K562 (cell line): Measurements from ENCODE around the gene CCT8L2.
"Not testable (repeated sequence)": the region's sequence is repeated elsewhere in the genome, so short reads cannot be mapped to it uniquely, and the experiment has no call there.

Experiments
- MYC ChIP-seq, 2 experiments: fragments of 250-450 bp in 1 of 2; sonication (Bioruptor Pico) in 1 of 2; IDR thresholded peaks; 2 replicates each; pipeline versions ENCODE4 v1.5.1 to v1.6.1; 2012 to 2021; ENCODE audit warnings: low read depth in 2 of 2, borderline replicate concordance in 1 of 2, improper control_type of control experiment in 1 of 2, low read length in 1 of 2, mild to moderate bottlenecking in 1 of 2, moderate library complexity in 1 of 2
- POLR2AphosphoS5 ChIP-seq: IDR thresholded peaks from 2 replicates; pipeline ENCODE4 v1.6.1; 2011; ENCODE audit warnings: mild to moderate bottlenecking, low read depth, low read length, moderate library complexity; ENCODE audit not compliant: control insufficient read depth, insufficient read depth
- TF ChIP-seq, protein P1 (sequence below), 3 experiments: IDR thresholded peaks in 2 of 3; conservative IDR thresholded peaks in 1 of 3; 2 replicates each; pipeline ENCODE4 v1.5.1; 2011 to 2012; ENCODE audit warnings: low read length in 3 of 3, mild to moderate bottlenecking in 3 of 3, control low read depth in 2 of 3, improper control_type of control experiment in 1 of 3, inconsistent platforms in 1 of 3, low read depth in 1 of 3, mixed read lengths in 1 of 3, moderate library complexity in 1 of 3; ENCODE audit not compliant: insufficient read depth in 2 of 3
- TF ChIP-seq, protein P2 (sequence below): sonication (generic); formaldehyde crosslinking; IDR thresholded peaks from 2 replicates; pipeline ENCODE4 v1.8.0; 2022; ENCODE audit warnings: missing genetic modification reagents, mild to moderate bottlenecking, borderline replicate concordance
- TF ChIP-seq, protein P3 (sequence below): fragments of 250-450 bp; sonication (Bioruptor Pico); IDR thresholded peaks from 2 replicates; pipeline ENCODE4 v1.8.0; 2022; ENCODE audit warnings: moderate library complexity, mild to moderate bottlenecking, inconsistent platforms
- TF ChIP-seq, protein P4 (sequence below), 3 experiments: fragments of 200-800 bp in 1 of 3; sonication (Bioruptor generic) in 1 of 3; sonication (generic) in 1 of 3; formaldehyde crosslinking in 1 of 3; IDR thresholded peaks; 2 replicates each; pipeline versions ENCODE4 v1.6.1 to v1.8.0; 2016 to 2022; ENCODE audit warnings: mild to moderate bottlenecking in 2 of 3, missing compliant biosample characterization in 2 of 3, missing genetic modification characterization in 2 of 3, missing genetic modification reagents in 1 of 3
- TF ChIP-seq, protein P5 (sequence below): fragments of 450-650 bp; IDR thresholded peaks from 2 replicates; pipeline ENCODE4 v1.6.1; 2018; ENCODE audit not compliant: partially characterized antibody

DNA sequence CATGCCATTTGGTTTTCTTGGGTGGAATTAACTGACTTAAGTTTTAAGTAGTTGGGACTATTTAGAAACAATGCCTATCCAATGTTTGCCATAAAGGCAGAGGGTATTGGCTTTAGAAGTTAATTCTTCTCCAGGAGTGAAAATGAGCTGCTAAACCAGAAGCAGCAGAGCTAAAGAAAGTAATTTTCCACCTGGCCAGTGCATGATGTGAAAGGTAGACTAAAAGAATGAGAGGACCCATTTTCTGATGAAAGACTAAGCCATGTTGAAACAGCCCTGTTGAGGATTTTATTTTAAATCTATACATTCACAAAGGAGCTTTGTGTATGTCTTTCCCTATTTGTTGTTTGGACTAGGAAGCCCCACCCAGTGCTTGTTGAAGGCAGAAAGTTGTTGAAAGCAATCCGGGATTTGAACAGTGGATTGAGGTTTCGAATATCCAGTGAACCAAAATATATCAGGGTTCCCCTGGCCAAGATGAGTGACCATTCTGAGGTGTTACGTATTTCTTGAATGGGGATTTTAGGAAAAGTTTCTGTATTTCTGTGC lies 23.9 kb upstream of the CCT8L2 start:
- not testable (repeated sequence) for TF ChIP-seq MYC (IDR thresholded peaks at IDR 0.05; ENCODE audit: low read depth, low read length); MYC (CRISPR knock-in tag; IDR thresholded peaks at IDR 0.05; ENCODE audit: borderline replicate concordance, low read depth); POLR2AphosphoS5
- TF ChIP-seq, protein P1, sequence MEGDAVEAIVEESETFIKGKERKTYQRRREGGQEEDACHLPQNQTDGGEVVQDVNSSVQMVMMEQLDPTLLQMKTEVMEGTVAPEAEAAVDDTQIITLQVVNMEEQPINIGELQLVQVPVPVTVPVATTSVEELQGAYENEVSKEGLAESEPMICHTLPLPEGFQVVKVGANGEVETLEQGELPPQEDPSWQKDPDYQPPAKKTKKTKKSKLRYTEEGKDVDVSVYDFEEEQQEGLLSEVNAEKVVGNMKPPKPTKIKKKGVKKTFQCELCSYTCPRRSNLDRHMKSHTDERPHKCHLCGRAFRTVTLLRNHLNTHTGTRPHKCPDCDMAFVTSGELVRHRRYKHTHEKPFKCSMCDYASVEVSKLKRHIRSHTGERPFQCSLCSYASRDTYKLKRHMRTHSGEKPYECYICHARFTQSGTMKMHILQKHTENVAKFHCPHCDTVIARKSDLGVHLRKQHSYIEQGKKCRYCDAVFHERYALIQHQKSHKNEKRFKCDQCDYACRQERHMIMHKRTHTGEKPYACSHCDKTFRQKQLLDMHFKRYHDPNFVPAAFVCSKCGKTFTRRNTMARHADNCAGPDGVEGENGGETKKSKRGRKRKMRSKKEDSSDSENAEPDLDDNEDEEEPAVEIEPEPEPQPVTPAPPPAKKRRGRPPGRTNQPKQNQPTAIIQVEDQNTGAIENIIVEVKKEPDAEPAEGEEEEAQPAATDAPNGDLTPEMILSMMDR (IDR thresholded peaks at IDR 0.05 in 2 of 3, conservative IDR thresholded peaks at IDR 0.05 in 1 of 3; ENCODE audit: insufficient read depth in 2 of 3, low read depth in 1 of 3, low read length in 3 of 3) = not testable (repeated sequence)
- TF ChIP-seq, protein P2, sequence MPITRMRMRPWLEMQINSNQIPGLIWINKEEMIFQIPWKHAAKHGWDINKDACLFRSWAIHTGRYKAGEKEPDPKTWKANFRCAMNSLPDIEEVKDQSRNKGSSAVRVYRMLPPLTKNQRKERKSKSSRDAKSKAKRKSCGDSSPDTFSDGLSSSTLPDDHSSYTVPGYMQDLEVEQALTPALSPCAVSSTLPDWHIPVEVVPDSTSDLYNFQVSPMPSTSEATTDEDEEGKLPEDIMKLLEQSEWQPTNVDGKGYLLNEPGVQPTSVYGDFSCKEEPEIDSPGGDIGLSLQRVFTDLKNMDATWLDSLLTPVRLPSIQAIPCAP (CRISPR knock-in tag) = not testable (repeated sequence)
- TF ChIP-seq, protein P3, sequence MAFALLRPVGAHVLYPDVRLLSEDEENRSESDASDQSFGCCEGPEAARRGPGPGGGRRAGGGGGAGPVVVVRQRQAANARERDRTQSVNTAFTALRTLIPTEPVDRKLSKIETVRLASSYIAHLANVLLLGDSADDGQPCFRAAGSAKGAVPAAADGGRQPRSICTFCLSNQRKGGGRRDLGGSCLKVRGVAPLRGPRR (CRISPR knock-in tag) = not testable (repeated sequence)
- TF ChIP-seq, protein P4, sequence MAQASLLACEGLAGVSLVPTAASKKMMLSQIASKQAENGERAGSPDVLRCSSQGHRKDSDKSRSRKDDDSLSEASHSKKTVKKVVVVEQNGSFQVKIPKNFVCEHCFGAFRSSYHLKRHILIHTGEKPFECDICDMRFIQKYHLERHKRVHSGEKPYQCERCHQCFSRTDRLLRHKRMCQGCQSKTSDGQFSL (CRISPR knock-in tag; IDR thresholded peaks at IDR 0.05) = not testable (repeated sequence)
- TF ChIP-seq, protein P4 (tag; IDR thresholded peaks at IDR 0.05) = not testable (repeated sequence)
- TF ChIP-seq, protein P5, sequence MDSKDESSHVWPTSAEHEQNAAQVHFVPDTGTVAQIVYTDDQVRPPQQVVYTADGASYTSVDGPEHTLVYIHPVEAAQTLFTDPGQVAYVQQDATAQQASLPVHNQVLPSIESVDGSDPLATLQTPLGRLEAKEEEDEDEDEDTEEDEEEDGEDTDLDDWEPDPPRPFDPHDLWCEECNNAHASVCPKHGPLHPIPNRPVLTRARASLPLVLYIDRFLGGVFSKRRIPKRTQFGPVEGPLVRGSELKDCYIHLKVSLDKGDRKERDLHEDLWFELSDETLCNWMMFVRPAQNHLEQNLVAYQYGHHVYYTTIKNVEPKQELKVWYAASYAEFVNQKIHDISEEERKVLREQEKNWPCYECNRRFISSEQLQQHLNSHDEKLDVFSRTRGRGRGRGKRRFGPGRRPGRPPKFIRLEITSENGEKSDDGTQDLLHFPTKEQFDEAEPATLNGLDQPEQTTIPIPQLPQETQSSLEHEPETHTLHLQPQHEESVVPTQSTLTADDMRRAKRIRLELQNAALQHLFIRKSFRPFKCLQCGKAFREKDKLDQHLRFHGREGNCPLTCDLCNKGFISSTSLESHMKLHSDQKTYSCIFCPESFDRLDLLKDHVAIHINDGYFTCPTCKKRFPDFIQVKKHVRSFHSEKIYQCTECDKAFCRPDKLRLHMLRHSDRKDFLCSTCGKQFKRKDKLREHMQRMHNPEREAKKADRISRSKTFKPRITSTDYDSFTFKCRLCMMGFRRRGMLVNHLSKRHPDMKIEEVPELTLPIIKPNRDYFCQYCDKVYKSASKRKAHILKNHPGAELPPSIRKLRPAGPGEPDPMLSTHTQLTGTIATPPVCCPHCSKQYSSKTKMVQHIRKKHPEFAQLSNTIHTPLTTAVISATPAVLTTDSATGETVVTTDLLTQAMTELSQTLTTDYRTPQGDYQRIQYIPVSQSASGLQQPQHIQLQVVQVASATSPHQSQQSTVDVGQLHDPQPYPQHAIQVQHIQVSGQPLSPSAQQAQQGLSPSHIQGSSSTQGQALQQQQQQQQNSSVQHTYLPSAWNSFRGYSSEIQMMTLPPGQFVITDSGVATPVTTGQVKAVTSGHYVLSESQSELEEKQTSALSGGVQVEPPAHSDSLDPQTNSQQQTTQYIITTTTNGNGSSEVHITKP = not testable (repeated sequence)
